ENCODE results near the gene PHF13.

Gene PHF13

GRCh38 chr1:6668503-6668902, 55.0 kb downstream of the PHF13 start:
- DNase-seq = no peak

- DNase-seq = no peak
Measured at GRCh38 chr1:6672558-6672957, 59.0 kb downstream of the PHF13 start.
